Smooth muscle cell (in vitro differentiated cells): ENCODE data around the gene TSPAN4. TPM values are rescaled to one million over a fixed set of nuclear protein-coding genes. Genes with fewer than 3 reads are reported as not detected.

ENCODE experiments used
- DNase-seq: peaks from one replicate; lab custom pipeline; 2025; ENCODE audit not compliant: unreplicated experiment; lab: John Stamatoyannopoulos, UW
- H2AFZ ChIP-seq: fragments of 200-600 bp; sonication (generic); 2 replicates; pipeline ENCODE4 v1.6.0; 2016; ENCODE audit warnings: antibody characterized with exemption, low read depth, mild to moderate bottlenecking
- H3F3A ChIP-seq: fragments of 200-600 bp; sonication (generic); 2 replicates; pipeline ENCODE4 v1.6.0; 2017; ENCODE audit warnings: antibody characterized with exemption, low read depth
- H3K27ac ChIP-seq: fragments of 200-600 bp; sonication (generic); 2 replicates; pipeline ENCODE4 v1.5.1; 2016; ENCODE audit warnings: low read depth, mild to moderate bottlenecking
- H3K27me3 ChIP-seq: fragments of 200-600 bp; sonication (generic); 2 replicates; pipeline ENCODE4 v1.6.1; 2016; ENCODE audit warnings: low read depth, mild to moderate bottlenecking
- H3K36me3 ChIP-seq: fragments of 200-600 bp; sonication (generic); 2 replicates; pipeline ENCODE4 v1.5.1; 2016; ENCODE audit warnings: low read depth
- H3K4me1 ChIP-seq: fragments of 200-600 bp; sonication (generic); 2 replicates; pipeline ENCODE4 v1.5.1; 2016; ENCODE audit warnings: low read depth
- H3K4me2 ChIP-seq: fragments of 200-600 bp; sonication (generic); 2 replicates; pipeline ENCODE4 v1.6.0; 2016; ENCODE audit warnings: mild to moderate bottlenecking
- H3K4me3 ChIP-seq: fragments of 200-600 bp; sonication (generic); 2 replicates; pipeline ENCODE4 v1.5.1; 2016; ENCODE audit warnings: mild to moderate bottlenecking
- H3K79me2 ChIP-seq: fragments of 200-600 bp; sonication (generic); 2 replicates; pipeline ENCODE4 v1.6.0; 2016; ENCODE audit warnings: low read depth, mild to moderate bottlenecking
- H3K9ac ChIP-seq: fragments of 200-600 bp; sonication (generic); 2 replicates; pipeline ENCODE4 v1.6.0; 2016; ENCODE audit warnings: low read depth
- H3K9me3 ChIP-seq: fragments of 200-600 bp; sonication (generic); replicated peaks from 2 replicates; pipeline ENCODE4 v1.5.1; 2016; ENCODE audit warnings: low read depth
- H4K20me1 ChIP-seq: fragments of 200-600 bp; sonication (generic); 2 replicates; pipeline ENCODE4 v1.6.0; 2016; ENCODE audit warnings: low read depth
- CTCF ChIP-seq: fragments of 200-600 bp; sonication (generic); IDR thresholded peaks from 2 replicates; pipeline ENCODE4 v1.5.1; 2017; ENCODE audit warnings: borderline replicate concordance, mild to moderate bottlenecking, antibody characterized with exemption; ENCODE audit not compliant: insufficient read depth, poor library complexity, severe bottlenecking
- WGBS: methylation state at CpG from one replicate; pipeline ENCODE4 v1.1.7; 2016; ENCODE audit warnings: low lambda C conversion rate; 5-methylcytosine and 5-hydroxymethylcytosine counted together
- polyA plus RNA-seq: library from polyadenylated mRNA; unstranded; fragments of >200 nt; fragmentation: Nextera tagmentation; extraction: Ambion mirVana; gene quantifications from 2 replicates; pipeline ENCODE4 v1.2.1, GENCODE V29; 2016
- total RNA-seq: library from RNA; depleted of rRNA; stranded (reverse); fragments of >200 nt; gene quantifications from 2 replicates; pipeline ENCODE4 v1.2.3, GENCODE V29; 2014

Gene TSPAN4
- total and polyA plus RNA-seq, 2 experiments from 2014 or later, result 68.2 to 179 TPM

- peak overlapping the region; percentile 95 for H3K4me2 ChIP-seq
- peaks cover 10% of the 10 kb centered on the region for H3F3A ChIP-seq
- no peak overlapping the region for H3K4me3 ChIP-seq
- H3K9me3 ChIP-seq, result no peaks in the 10 kb centered on the region
- H3K4me1 ChIP-seq, result peaks cover 44% of the 10 kb centered on the region
- TF ChIP-seq CTCF, result no peak
- H2AFZ ChIP-seq, result no peak overlapping the region
- DNase-seq, result no peak
- no peak overlapping the region for H3K9ac ChIP-seq
- H4K20me1 ChIP-seq, result peaks cover 57% of the 10 kb centered on the region
- WGBS, result 43% methylated on average over 30 of the region's 31 CpGs
- peaks cover 23% of the 10 kb centered on the region for H3K79me2 ChIP-seq
- peaks cover 51% of the 10 kb centered on the region for H3K27me3 ChIP-seq
- H3K27ac ChIP-seq, result no peak overlapping the region
- no peaks in the 10 kb centered on the region for H3K36me3 ChIP-seq
Observed at GRCh38 chr11:831118-831864, 11.4 kb upstream of the TSPAN4 start.

DNA sequence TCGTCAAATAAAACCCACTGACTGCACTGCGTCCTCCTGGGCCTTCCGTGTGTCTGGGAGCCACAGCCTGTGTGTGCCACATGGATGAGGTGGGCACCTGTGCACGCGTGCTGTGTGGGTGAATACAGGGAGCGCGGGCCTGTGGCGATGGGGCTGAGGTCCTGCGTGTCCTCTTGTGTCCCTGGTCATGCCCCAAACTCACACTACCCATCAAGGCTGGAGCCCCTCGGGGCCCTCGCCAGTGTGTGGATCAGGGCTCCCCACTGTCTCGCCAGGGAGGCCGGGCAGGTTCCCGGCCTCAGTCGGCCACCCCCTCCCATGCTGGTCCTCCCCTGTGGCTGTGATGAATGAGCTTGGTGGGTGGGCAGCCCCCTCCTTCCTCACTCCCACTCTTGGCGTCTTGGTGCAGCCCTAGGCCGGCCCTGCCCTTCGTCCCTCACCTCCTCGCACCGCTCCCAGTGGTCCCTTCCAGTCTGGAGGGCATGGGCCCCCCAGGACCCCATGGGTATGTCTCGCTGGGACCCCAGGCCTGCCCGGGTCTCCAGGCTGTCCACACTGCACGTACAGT lies 10.6 kb upstream of the TSPAN4 start:
- peaks cover 43% of the 10 kb centered on the region for H3K27me3 ChIP-seq
- peak overlapping the region; percentile 95 for H3K4me2 ChIP-seq
- H3K4me3 ChIP-seq, result peak overlapping the region; percentile 73
- H3K9ac ChIP-seq, result peak overlapping the region; percentile 28
- H4K20me1 ChIP-seq, result peaks cover 65% of the 10 kb centered on the region
- peaks cover 28% of the 10 kb centered on the region for H3K79me2 ChIP-seq
- no peaks in the 10 kb centered on the region for H3K36me3 ChIP-seq
- no peak overlapping the region for H2AFZ ChIP-seq
- 61% methylated on average over 22 of the region's 23 CpGs for WGBS
- H3K4me1 ChIP-seq, result peaks cover 44% of the 10 kb centered on the region
- no peak for TF ChIP-seq CTCF
- H3F3A ChIP-seq, result peaks cover 10% of the 10 kb centered on the region
- H3K27ac ChIP-seq, result no peak overlapping the region
- no peaks in the 10 kb centered on the region for H3K9me3 ChIP-seq
- no peak for DNase-seq

DNA sequence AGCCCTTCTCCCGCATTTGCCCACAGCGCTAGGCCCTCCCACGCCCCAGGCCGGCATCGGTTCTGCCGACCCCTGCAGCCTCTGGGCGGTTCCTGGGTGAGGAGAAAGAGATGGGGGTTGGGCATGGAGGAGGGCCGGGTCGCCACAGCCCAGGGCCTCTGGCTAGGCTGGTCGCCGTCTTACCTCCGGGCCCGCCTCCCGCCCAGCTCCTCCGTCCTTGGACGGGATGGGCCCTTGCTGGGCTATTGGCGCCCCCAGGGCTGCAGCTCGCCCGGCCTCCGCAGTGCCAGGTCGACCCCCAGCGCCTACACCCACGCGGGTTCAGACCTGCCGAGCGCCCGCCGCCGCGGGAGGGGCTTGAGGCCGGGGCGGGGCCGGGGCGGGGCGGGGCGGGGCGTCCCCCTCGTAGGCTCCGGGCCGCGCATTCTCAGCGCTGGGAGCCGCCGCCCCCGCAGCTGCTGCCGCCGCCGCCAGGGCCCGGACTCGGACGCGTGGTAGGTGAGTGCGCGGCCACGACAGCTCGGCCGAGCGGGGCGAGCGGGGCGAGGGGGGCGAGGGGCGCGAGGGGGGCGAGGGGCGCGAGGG lies 10.0 kb upstream of the TSPAN4 start, which contains the start of gene CD151:
TSS of gene CD151 (plus strand) at position 424 of the 585 bp plus-strand sequence. CDS start 3,118 bp downstream, outside the sequence.
- Histone ChIP-seq H3K4me2 (peak within 1 kb of the TSS; percentile 97), H3K9me3 (no peaks in the 10 kb centered on the region), H4K20me1 (peaks cover 70% of the 10 kb centered on the region), H3K27me3 (peaks cover 38% of the 10 kb centered on the region), H3F3A (peaks cover 14% of the 10 kb centered on the region), H2AFZ (no peak within 1 kb of the TSS), H3K4me3 (peak within 1 kb of the TSS; percentile 73), H3K4me1 (peaks cover 41% of the 10 kb centered on the region), H3K9ac (peak within 1 kb of the TSS; percentile 92), H3K36me3 (no peaks in the 10 kb centered on the region), H3K27ac (peak within 1 kb of the TSS; percentile 90), H3K79me2 (peaks cover 28% of the 10 kb centered on the region)
- TF ChIP-seq CTCF, result no peak
- peak; percentile 70 for DNase-seq
- WGBS, result 1% methylated on average over 23 of the region's 67 CpGs
